SK-MEL-5 (cell line): ENCODE data around the gene MAML1. TPM values are rescaled to one million over a fixed set of nuclear protein-coding genes. Genes with fewer than 3 reads are reported as not detected.

ENCODE experiments used
- DNase-seq: peaks from one replicate; pipeline ENCODE4 v3.0.0-alpha.2; 2016; ENCODE audit warnings: low read depth, low spot score
- in situ Hi-C: cut with HindIII; loops from 2 replicates; pipeline ENCODE4 v1.10.0; 2016; ENCODE audit warnings: low sequenced_read_pairs, high pct_unique_total_duplicates, low pct_unique_long_range_greater_than_20kb
- small RNA-seq, 2 experiments: library from RNA; depleted of rRNA; stranded (forward); fragments of <200 nt; gene quantifications; one replicate each; pipeline ENCODE3, GENCODE V24; 2014
- total RNA-seq: library from RNA; depleted of rRNA; stranded (reverse); fragments of >200 nt; shearing (Covaris generic); gene quantifications from 2 replicates; pipeline ENCODE4 v1.2.3, GENCODE V29; 2014; rRNA removed

The MAML1 gene
- total RNA-seq, 1 experiment from 2014 or later: 5.1 TPM

DNA sequence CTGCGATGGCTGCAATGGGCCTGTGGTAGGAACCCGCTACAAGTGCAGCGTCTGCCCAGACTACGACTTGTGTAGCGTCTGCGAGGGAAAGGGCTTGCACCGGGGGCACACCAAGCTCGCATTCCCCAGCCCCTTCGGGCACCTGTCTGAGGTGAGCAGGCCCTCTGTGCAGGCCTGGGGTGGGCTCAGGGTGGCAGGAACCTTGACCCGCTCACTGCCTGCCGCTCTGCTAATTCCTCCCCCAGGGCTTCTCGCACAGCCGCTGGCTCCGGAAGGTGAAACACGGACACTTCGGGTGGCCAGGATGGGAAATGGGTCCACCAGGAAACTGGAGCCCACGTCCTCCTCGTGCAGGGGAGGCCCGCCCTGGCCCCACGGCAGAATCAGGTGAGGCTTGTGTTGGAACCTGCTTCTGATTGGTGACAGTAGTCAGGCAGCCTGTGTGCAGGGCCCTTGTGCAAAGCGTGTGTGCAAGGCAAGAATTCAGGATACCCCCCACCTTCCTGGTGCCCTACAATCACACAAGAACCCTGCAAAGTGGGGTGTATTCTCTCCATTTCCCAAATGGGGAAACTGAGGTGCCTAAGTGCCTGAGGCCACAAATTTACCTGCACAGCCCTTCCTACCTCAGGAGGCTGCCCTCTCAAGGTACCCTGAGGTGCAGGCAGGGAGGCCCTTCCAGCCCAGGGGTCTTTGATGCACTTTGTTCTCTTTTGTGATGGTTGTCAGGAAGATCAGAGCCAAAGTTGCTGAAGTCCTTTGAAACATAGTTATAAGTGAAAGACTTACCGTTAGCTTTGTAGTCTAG is 91.5 kb downstream of the MAML1 start:
- in situ Hi-C loops: no loop called here
- DNase-seq: no peak

DNA sequence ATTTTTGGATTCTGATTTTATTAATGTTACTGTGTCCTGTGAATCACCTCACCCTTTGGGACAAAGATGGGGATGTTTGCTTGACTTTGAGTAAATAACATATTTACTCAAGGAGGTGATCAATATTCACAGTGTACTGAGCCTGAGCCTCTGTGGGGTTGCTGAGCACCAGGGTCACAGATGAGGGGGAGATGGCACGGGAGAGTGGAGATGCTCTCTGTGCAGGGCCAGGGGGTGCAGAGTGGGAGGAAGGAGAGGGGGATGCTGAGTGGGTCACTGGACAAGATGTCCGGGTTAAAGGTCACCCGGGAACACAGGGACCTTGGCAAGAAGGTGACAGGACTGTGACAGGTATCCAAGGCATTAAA is 92.1 kb downstream of the MAML1 start:
- in situ Hi-C loops: no loop called here
- no peak for DNase-seq

DNA sequence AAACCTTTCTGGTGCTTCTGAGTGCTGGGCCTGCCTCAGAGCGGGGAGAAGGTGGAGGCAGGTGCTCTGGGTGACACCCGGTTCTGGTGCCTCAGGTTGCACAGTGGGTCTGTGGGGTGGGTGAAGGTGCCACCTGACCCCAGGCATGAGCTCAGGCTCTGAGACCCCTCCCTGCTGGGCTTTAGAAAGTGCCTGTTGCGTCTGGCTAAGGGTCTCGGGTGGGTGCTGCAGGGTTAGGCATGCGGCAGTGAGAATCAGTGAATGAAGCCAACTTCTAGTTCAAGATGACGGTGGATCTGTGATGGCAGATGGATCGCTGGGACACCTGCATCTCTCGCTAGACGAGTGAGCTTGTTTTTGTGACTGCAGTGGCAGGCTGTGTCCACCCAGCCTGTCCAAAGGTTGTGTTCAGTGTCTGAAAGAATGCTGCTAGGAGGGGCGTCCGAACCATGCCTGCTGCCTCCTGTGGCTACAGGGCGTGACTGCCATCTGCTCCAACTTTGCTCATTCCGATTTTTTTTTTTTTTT is 93.1 kb downstream of the MAML1 start:
- in situ Hi-C loops: no loop called here
- DNase-seq: no peak

Small RNA genes within 50 kb of the gene (small RNA-seq; reads per million reads assigned to genes)
- gene MIR1229: 0 to 0.14 reads per million in 2 experiments

Other genes starting within 250 kb of the MAML1 start
- gene RUFY1, start 182.3 kb upstream of the MAML1 start, total RNA-seq: 15.7 and 21.8 TPM in 2 replicates
- gene HNRNPH1, start 109.2 kb upstream of the MAML1 start, total RNA-seq: 249 and 270 TPM in 2 replicates
- gene CBY3, start 51.8 kb upstream of the MAML1 start, total RNA-seq: not detected in 2 replicates
- gene CANX, start 33.9 kb upstream of the MAML1 start, total RNA-seq: 621 and 714 TPM in 2 replicates
- gene LTC4S, start 61.2 kb downstream of the MAML1 start, total RNA-seq: not detected in 2 replicates
- gene MGAT4B, start 74.0 kb downstream of the MAML1 start, total RNA-seq: 87.6 and 90.0 TPM in 2 replicates
- 632 and 653 TPM in 2 replicates for gene SQSTM1, start 88.1 kb downstream of the MAML1 start, total RNA-seq
- gene MRNIP, start 126.0 kb downstream of the MAML1 start, total RNA-seq: 6.8 and 9.7 TPM in 2 replicates
- gene TBC1D9B, start 175.1 kb downstream of the MAML1 start, total RNA-seq: 24.4 and 24.7 TPM in 2 replicates